ENCODE measurements around the gene TOR2A.

The TOR2A gene

GRCh38 chr9:127769929-127770582 lies 35.0 kb upstream of the TOR2A start:
- peaks cover 6% of the 10 kb centered on the region for H3K4me1 ChIP-seq (ENCODE audit: control insufficient read depth, low read depth, low read length)
- H3K9ac ChIP-seq (ENCODE audit: low read length), result no peak overlapping the region
- no peak overlapping the region for H3K4me3 ChIP-seq (ENCODE audit: low read length)
- no peaks in the 10 kb centered on the region for H3K79me2 ChIP-seq (ENCODE audit: control insufficient read depth, insufficient read depth, low read length)
- no peak overlapping the region for H2AK5ac ChIP-seq (ENCODE audit: low read length)
- H3K27ac ChIP-seq (ENCODE audit: low read depth, low read length), result no peak overlapping the region
- no CpG with 5 or more reads among the region's 4 CpGs for WGBS (ENCODE audit: extremely low coverage, insufficient coverage, low lambda C conversion rate)
- H4K5ac ChIP-seq (ENCODE audit: low read length), result no peak overlapping the region
- DNase-seq, result no peak
- no peak overlapping the region for H2BK120ac ChIP-seq (ENCODE audit: low read depth, low read length)
- H4K8ac ChIP-seq (ENCODE audit: low read depth, low read length), result no peak overlapping the region
- H3K18ac ChIP-seq (ENCODE audit: low read length), result no peak overlapping the region
- H3K56ac ChIP-seq (ENCODE audit: low read length), result peak overlapping the region; percentile 46
- H2BK15ac ChIP-seq (replicated peaks; ENCODE audit: low read depth), result no peak overlapping the region
- no peak overlapping the region for H3K4ac ChIP-seq (ENCODE audit: low read depth, low read length)
- no peak overlapping the region for H3K4me2 ChIP-seq (ENCODE audit: low read length)
- no peaks in the 10 kb centered on the region for H3K27me3 ChIP-seq (ENCODE audit: insufficient read depth, low read length, poor library complexity)
- no peak overlapping the region for H2BK5ac ChIP-seq (ENCODE audit: low read length)
- no peaks in the 10 kb centered on the region for H3K36me3 ChIP-seq (ENCODE audit: control insufficient read depth, insufficient read depth, low read length)
- no peaks in the 10 kb centered on the region for H3K79me1 ChIP-seq (ENCODE audit: low read length)
- no peak overlapping the region for H3K23ac ChIP-seq (ENCODE audit: low read length)

GRCh38 chr9:127769101-127769500 lies 34.0 kb upstream of the TOR2A start:
- Histone ChIP-seq H2BK5ac (ENCODE audit: low read length) (no peak overlapping the region), H3K56ac (ENCODE audit: low read length) (no peak overlapping the region), H3K4ac (ENCODE audit: low read depth, low read length) (no peak overlapping the region), H3K36me3 (ENCODE audit: control insufficient read depth, insufficient read depth, low read length) (no peaks in the 10 kb centered on the region), H3K18ac (ENCODE audit: low read length) (no peak overlapping the region), H3K27ac (ENCODE audit: low read depth, low read length) (no peak overlapping the region), H2AK5ac (ENCODE audit: low read length) (no peak overlapping the region), H3K4me1 (ENCODE audit: control insufficient read depth, low read depth, low read length) (peaks cover 6% of the 10 kb centered on the region), H3K4me2 (ENCODE audit: low read length) (no peak overlapping the region), H3K9ac (ENCODE audit: low read length) (no peak overlapping the region), H2BK120ac (ENCODE audit: low read depth, low read length) (no peak overlapping the region), H4K5ac (ENCODE audit: low read length) (no peak overlapping the region), H3K27me3 (ENCODE audit: insufficient read depth, low read length, poor library complexity) (no peaks in the 10 kb centered on the region), H3K23ac (ENCODE audit: low read length) (no peak overlapping the region), H2BK15ac (replicated peaks; ENCODE audit: low read depth) (no peak overlapping the region), H3K79me2 (ENCODE audit: control insufficient read depth, insufficient read depth, low read length) (no peaks in the 10 kb centered on the region), H3K79me1 (ENCODE audit: low read length) (no peaks in the 10 kb centered on the region), H4K8ac (ENCODE audit: low read depth, low read length) (no peak overlapping the region), H3K4me3 (ENCODE audit: low read length) (no peak overlapping the region)
- no peak for DNase-seq
- WGBS (ENCODE audit: extremely low coverage, insufficient coverage, low lambda C conversion rate), result no CpG with 5 or more reads among the region's 5 CpGs

GRCh38 chr9:127768698-127769097 lies 33.6 kb upstream of the TOR2A start:
- no CpG with 5 or more reads among the region's 8 CpGs for WGBS (ENCODE audit: extremely low coverage, insufficient coverage, low lambda C conversion rate)
- Histone ChIP-seq H2BK120ac (ENCODE audit: low read depth, low read length) (no peak overlapping the region), H3K27me3 (ENCODE audit: insufficient read depth, low read length, poor library complexity) (no peaks in the 10 kb centered on the region), H3K56ac (ENCODE audit: low read length) (peak overlapping the region; percentile 30), H4K8ac (ENCODE audit: low read depth, low read length) (no peak overlapping the region), H3K27ac (ENCODE audit: low read depth, low read length) (no peak overlapping the region), H3K9ac (ENCODE audit: low read length) (no peak overlapping the region), H3K36me3 (ENCODE audit: control insufficient read depth, insufficient read depth, low read length) (no peaks in the 10 kb centered on the region), H2BK15ac (replicated peaks; ENCODE audit: low read depth) (no peak overlapping the region), H3K4me2 (ENCODE audit: low read length) (no peak overlapping the region), H3K79me2 (ENCODE audit: control insufficient read depth, insufficient read depth, low read length) (no peaks in the 10 kb centered on the region), H3K79me1 (ENCODE audit: low read length) (no peaks in the 10 kb centered on the region), H3K18ac (ENCODE audit: low read length) (no peak overlapping the region), H3K4me1 (ENCODE audit: control insufficient read depth, low read depth, low read length) (peaks cover 6% of the 10 kb centered on the region), H3K4me3 (ENCODE audit: low read length) (no peak overlapping the region), H2AK5ac (ENCODE audit: low read length) (no peak overlapping the region), H2BK5ac (ENCODE audit: low read length) (no peak overlapping the region), H4K5ac (ENCODE audit: low read length) (no peak overlapping the region), H3K23ac (ENCODE audit: low read length) (no peak overlapping the region), H3K4ac (ENCODE audit: low read depth, low read length) (no peak overlapping the region)
- no peak for DNase-seq

GRCh38 chr9:127767909-127768331 lies 32.8 kb upstream of the TOR2A start:
- H2AK5ac ChIP-seq (ENCODE audit: low read length), result no peak overlapping the region
- H4K5ac ChIP-seq (ENCODE audit: low read length), result no peak overlapping the region
- no peaks in the 10 kb centered on the region for H3K79me2 ChIP-seq (ENCODE audit: control insufficient read depth, insufficient read depth, low read length)
- H3K23ac ChIP-seq (ENCODE audit: low read length), result no peak overlapping the region
- H3K9ac ChIP-seq (ENCODE audit: low read length), result no peak overlapping the region
- WGBS (ENCODE audit: extremely low coverage, insufficient coverage, low lambda C conversion rate), result no CpG with 5 or more reads among the region's 13 CpGs
- DNase-seq, result peak; percentile 76
- peaks cover 6% of the 10 kb centered on the region for H3K4me1 ChIP-seq (ENCODE audit: control insufficient read depth, low read depth, low read length)
- peak overlapping the region; percentile 16 for H3K18ac ChIP-seq (ENCODE audit: low read length)
- H3K4me3 ChIP-seq (ENCODE audit: low read length), result no peak overlapping the region
- peak overlapping the region; percentile 30 for H3K56ac ChIP-seq (ENCODE audit: low read length)
- no peaks in the 10 kb centered on the region for H3K27me3 ChIP-seq (ENCODE audit: insufficient read depth, low read length, poor library complexity)
- no peak overlapping the region for H3K27ac ChIP-seq (ENCODE audit: low read depth, low read length)
- H3K79me1 ChIP-seq (ENCODE audit: low read length), result no peaks in the 10 kb centered on the region
- H2BK120ac ChIP-seq (ENCODE audit: low read depth, low read length), result no peak overlapping the region
- H3K4ac ChIP-seq (ENCODE audit: low read depth, low read length), result no peak overlapping the region
- no peak overlapping the region for H3K4me2 ChIP-seq (ENCODE audit: low read length)
- no peak overlapping the region for H4K8ac ChIP-seq (ENCODE audit: low read depth, low read length)
- no peak overlapping the region for H2BK5ac ChIP-seq (ENCODE audit: low read length)
- H3K36me3 ChIP-seq (ENCODE audit: control insufficient read depth, insufficient read depth, low read length), result no peaks in the 10 kb centered on the region
- H2BK15ac ChIP-seq (replicated peaks; ENCODE audit: low read depth), result no peak overlapping the region

- no peak overlapping the region for H3K4ac ChIP-seq (ENCODE audit: low read depth, low read length)
- no peak overlapping the region for H4K8ac ChIP-seq (ENCODE audit: low read depth, low read length)
- no peaks in the 10 kb centered on the region for H3K79me2 ChIP-seq (ENCODE audit: control insufficient read depth, insufficient read depth, low read length)
- WGBS (ENCODE audit: extremely low coverage, insufficient coverage, low lambda C conversion rate), result no CpG with 5 or more reads among the region's 3 CpGs
- H2BK15ac ChIP-seq (replicated peaks; ENCODE audit: low read depth), result no peak overlapping the region
- peaks cover 6% of the 10 kb centered on the region for H3K4me1 ChIP-seq (ENCODE audit: control insufficient read depth, low read depth, low read length)
- H3K79me1 ChIP-seq (ENCODE audit: low read length), result no peaks in the 10 kb centered on the region
- H3K9ac ChIP-seq (ENCODE audit: low read length), result no peak overlapping the region
- no peak overlapping the region for H3K4me2 ChIP-seq (ENCODE audit: low read length)
- H3K27me3 ChIP-seq (ENCODE audit: insufficient read depth, low read length, poor library complexity), result no peaks in the 10 kb centered on the region
- no peak overlapping the region for H2BK120ac ChIP-seq (ENCODE audit: low read depth, low read length)
- DNase-seq, result no peak
- H3K23ac ChIP-seq (ENCODE audit: low read length), result no peak overlapping the region
- no peak overlapping the region for H3K56ac ChIP-seq (ENCODE audit: low read length)
- no peak overlapping the region for H3K4me3 ChIP-seq (ENCODE audit: low read length)
- H2BK5ac ChIP-seq (ENCODE audit: low read length), result no peak overlapping the region
- H3K18ac ChIP-seq (ENCODE audit: low read length), result no peak overlapping the region
- H3K27ac ChIP-seq (ENCODE audit: low read depth, low read length), result no peak overlapping the region
- no peak overlapping the region for H2AK5ac ChIP-seq (ENCODE audit: low read length)
- H3K36me3 ChIP-seq (ENCODE audit: control insufficient read depth, insufficient read depth, low read length), result no peaks in the 10 kb centered on the region
- H4K5ac ChIP-seq (ENCODE audit: low read length), result no peak overlapping the region
Measured at GRCh38 chr9:127767410-127767809, 32.3 kb upstream of the TOR2A start.

- Histone ChIP-seq H3K4me2 (ENCODE audit: low read length) (no peak overlapping the region), H3K9ac (ENCODE audit: low read length) (no peak overlapping the region), H3K56ac (ENCODE audit: low read length) (no peak overlapping the region), H3K79me2 (ENCODE audit: control insufficient read depth, insufficient read depth, low read length) (no peaks in the 10 kb centered on the region), H3K4me1 (ENCODE audit: control insufficient read depth, low read depth, low read length) (peaks cover 2% of the 10 kb centered on the region), H4K8ac (ENCODE audit: low read depth, low read length) (no peak overlapping the region), H3K27me3 (ENCODE audit: insufficient read depth, low read length, poor library complexity) (no peaks in the 10 kb centered on the region), H3K27ac (ENCODE audit: low read depth, low read length) (no peak overlapping the region), H4K5ac (ENCODE audit: low read length) (no peak overlapping the region), H3K79me1 (ENCODE audit: low read length) (no peaks in the 10 kb centered on the region), H3K4me3 (ENCODE audit: low read length) (no peak overlapping the region), H2AK5ac (ENCODE audit: low read length) (no peak overlapping the region), H3K23ac (ENCODE audit: low read length) (no peak overlapping the region), H2BK5ac (ENCODE audit: low read length) (no peak overlapping the region), H2BK15ac (replicated peaks; ENCODE audit: low read depth) (no peak overlapping the region), H3K4ac (ENCODE audit: low read depth, low read length) (no peak overlapping the region), H3K36me3 (ENCODE audit: control insufficient read depth, insufficient read depth, low read length) (no peaks in the 10 kb centered on the region), H3K18ac (ENCODE audit: low read length) (no peak overlapping the region), H2BK120ac (ENCODE audit: low read depth, low read length) (no peak overlapping the region)
- no peak for DNase-seq
- no CpG with 5 or more reads among the region's 1 CpG for WGBS (ENCODE audit: extremely low coverage, insufficient coverage, low lambda C conversion rate)
Measured at GRCh38 chr9:127765418-127765817, 30.3 kb upstream of the TOR2A start.
